Activated T-helper 2 cell treated with anti-CD3 and anti-CD28 coated beads, Interferon-gamma antibody, Interleukin-2, Interleukin-4, amounts not matched to agents 10 μg/mL and 5 μg/mL and 100 μg/mL, durations not matched to agents 14 hours and 24 hours and 36 hours (primary cell): ENCODE data around the gene MIGA2. TPM values are rescaled to one million over a fixed set of nuclear protein-coding genes. Genes with fewer than 3 reads are reported as not detected.

Source experiments
- DNase-seq: peaks from one replicate; pipeline ENCODE4 v3.0.0; 2021; ENCODE audit warnings: low spot score
- H3K27ac Mint-ChIP-seq: one replicate; pipeline ENCODE4 v1.8.0; 2021; ENCODE audit warnings: mixed read lengths
- H3K27me3 Mint-ChIP-seq: one replicate; pipeline ENCODE4 v1.8.0; 2021; ENCODE audit warnings: low read depth, mixed read lengths
- H3K36me3 Mint-ChIP-seq: one replicate; pipeline ENCODE4 v1.8.0; 2021; ENCODE audit warnings: low read depth, mixed read lengths
- H3K4me1 Mint-ChIP-seq: one replicate; pipeline ENCODE4 v1.8.0; 2021; ENCODE audit warnings: low read depth, mixed read lengths
- H3K4me3 Mint-ChIP-seq: one replicate; pipeline ENCODE4 v1.8.0; 2021; ENCODE audit warnings: low read depth, mild to moderate bottlenecking, moderate library complexity, mixed read lengths
- H3K9me3 Mint-ChIP-seq: one replicate; pipeline ENCODE4 v1.8.0; 2021; ENCODE audit warnings: mixed read lengths
- intact Hi-C: fragments of 100-400 bp; cut with micrococcal nuclease; formaldehyde crosslinking; loops from one replicate; pipeline ENCODE4 v1.15.1; 2023
- total RNA-seq: library from RNA; stranded (reverse); gene quantifications from 2 replicates; pipeline ENCODE4 v1.2.3, GENCODE V29; 2022

Gene MIGA2
- total RNA-seq, 1 donor from 2014 or later = 41.7 TPM

- intact Hi-C loops = no loop called here
- no peak for DNase-seq
Observed at GRCh38 chr9:129093602-129094386, 57.4 kb downstream of the MIGA2 start.

GRCh38 chr9:129094387-129095169 is 58.2 kb downstream of the MIGA2 start:
- H3K4me3 Mint-ChIP-seq = no peak overlapping the region
- no peaks in the 10 kb centered on the region for H3K27me3 Mint-ChIP-seq
- no peak overlapping the region for H3K27ac Mint-ChIP-seq
- H3K9me3 Mint-ChIP-seq = no peaks in the 10 kb centered on the region
- H3K4me1 Mint-ChIP-seq = no peaks in the 10 kb centered on the region
- intact Hi-C loops = no loop called here
- peaks cover 6% of the 10 kb centered on the region for H3K36me3 Mint-ChIP-seq
- no peak for DNase-seq

More at GRCh38 chr9:129093602-129094386, 57.4 kb downstream of the MIGA2 start:
- Mint-ChIP-seq H3K27me3 (no peaks in the 10 kb centered on the region), H3K36me3 (peaks cover 8% of the 10 kb centered on the region), H3K27ac (no peak overlapping the region), H3K4me3 (no peak overlapping the region), H3K9me3 (no peaks in the 10 kb centered on the region), H3K4me1 (no peaks in the 10 kb centered on the region)

GRCh38 chr9:129095170-129095667 is 58.8 kb downstream of the MIGA2 start:
- intact Hi-C loops = no loop called here
- no peaks in the 10 kb centered on the region for H3K36me3 Mint-ChIP-seq
- H3K27me3 Mint-ChIP-seq = no peaks in the 10 kb centered on the region
- no peak overlapping the region for H3K4me3 Mint-ChIP-seq
- DNase-seq = no peak
- H3K4me1 Mint-ChIP-seq = no peaks in the 10 kb centered on the region
- no peaks in the 10 kb centered on the region for H3K9me3 Mint-ChIP-seq
- no peak overlapping the region for H3K27ac Mint-ChIP-seq

- no peaks in the 10 kb centered on the region for H3K4me1 Mint-ChIP-seq
- no peaks in the 10 kb centered on the region for H3K9me3 Mint-ChIP-seq
- no peaks in the 10 kb centered on the region for H3K36me3 Mint-ChIP-seq
- H3K4me3 Mint-ChIP-seq = no peak overlapping the region
- intact Hi-C loops = no loop called here
- H3K27ac Mint-ChIP-seq = no peak overlapping the region
- H3K27me3 Mint-ChIP-seq = no peaks in the 10 kb centered on the region
- DNase-seq = no peak
Observed at GRCh38 chr9:129095908-129096307, 59.5 kb downstream of the MIGA2 start.

- intact Hi-C loops = no loop called here
- Mint-ChIP-seq H3K4me3 (no peak overlapping the region), H3K9me3 (no peaks in the 10 kb centered on the region), H3K4me1 (no peaks in the 10 kb centered on the region), H3K27ac (no peak overlapping the region), H3K36me3 (no peaks in the 10 kb centered on the region), H3K27me3 (no peaks in the 10 kb centered on the region)
- DNase-seq = no peak
Observed at GRCh38 chr9:129097671-129098306, 61.4 kb downstream of the MIGA2 start.

- DNase-seq = no peak
- Mint-ChIP-seq H3K36me3 (no peaks in the 10 kb centered on the region), H3K27me3 (no peaks in the 10 kb centered on the region), H3K4me3 (no peak overlapping the region), H3K9me3 (no peaks in the 10 kb centered on the region), H3K4me1 (no peaks in the 10 kb centered on the region), H3K27ac (no peak overlapping the region)
- intact Hi-C loops = no loop called here
Observed at GRCh38 chr9:129098328-129098727, 61.9 kb downstream of the MIGA2 start.

- intact Hi-C loops = no loop called here
- no peaks in the 10 kb centered on the region for H3K4me1 Mint-ChIP-seq
- H3K36me3 Mint-ChIP-seq = no peaks in the 10 kb centered on the region
- H3K4me3 Mint-ChIP-seq = no peak overlapping the region
- H3K9me3 Mint-ChIP-seq = no peaks in the 10 kb centered on the region
- H3K27me3 Mint-ChIP-seq = no peaks in the 10 kb centered on the region
- H3K27ac Mint-ChIP-seq = no peak overlapping the region
- no peak for DNase-seq
Observed at GRCh38 chr9:129100383-129101169, 64.2 kb downstream of the MIGA2 start.

GRCh38 chr9:129101279-129101678 is 64.9 kb downstream of the MIGA2 start:
- intact Hi-C loops = no loop called here
- Mint-ChIP-seq H3K4me1 (no peaks in the 10 kb centered on the region), H3K27ac (no peak overlapping the region), H3K4me3 (no peak overlapping the region), H3K9me3 (no peaks in the 10 kb centered on the region), H3K36me3 (no peaks in the 10 kb centered on the region), H3K27me3 (no peaks in the 10 kb centered on the region)
- no peak for DNase-seq

GRCh38 chr9:129102095-129102525 is 65.7 kb downstream of the MIGA2 start:
- Mint-ChIP-seq H3K9me3 (no peaks in the 10 kb centered on the region), H3K36me3 (no peaks in the 10 kb centered on the region), H3K27me3 (no peaks in the 10 kb centered on the region), H3K27ac (no peak overlapping the region), H3K4me3 (no peak overlapping the region), H3K4me1 (no peaks in the 10 kb centered on the region)
- intact Hi-C loops = no loop called here
- no peak for DNase-seq

GRCh38 chr9:129102791-129103594 is 66.6 kb downstream of the MIGA2 start:
- Mint-ChIP-seq H3K27me3 (no peaks in the 10 kb centered on the region), H3K27ac (no peak overlapping the region), H3K4me1 (no peaks in the 10 kb centered on the region), H3K4me3 (no peak overlapping the region), H3K9me3 (no peaks in the 10 kb centered on the region), H3K36me3 (no peaks in the 10 kb centered on the region)
- DNase-seq = no peak
- intact Hi-C loops = no loop called here

- Mint-ChIP-seq H3K9me3 (no peaks in the 10 kb centered on the region), H3K27ac (no peak overlapping the region), H3K36me3 (no peaks in the 10 kb centered on the region), H3K4me3 (no peak overlapping the region), H3K4me1 (no peaks in the 10 kb centered on the region), H3K27me3 (no peaks in the 10 kb centered on the region)
- intact Hi-C loops = no loop called here
- DNase-seq = no peak
Observed at GRCh38 chr9:129103595-129103965, 67.2 kb downstream of the MIGA2 start.

GRCh38 chr9:129104051-129104450 is 67.6 kb downstream of the MIGA2 start:
- no peaks in the 10 kb centered on the region for H3K36me3 Mint-ChIP-seq
- H3K27me3 Mint-ChIP-seq = no peaks in the 10 kb centered on the region
- no peak for DNase-seq
- no peaks in the 10 kb centered on the region for H3K4me1 Mint-ChIP-seq
- no peak overlapping the region for H3K4me3 Mint-ChIP-seq
- no peaks in the 10 kb centered on the region for H3K9me3 Mint-ChIP-seq
- H3K27ac Mint-ChIP-seq = no peak overlapping the region
- intact Hi-C loops = no loop called here
